ENCODE results near the gene TPGS1.

Gene TPGS1

GRCh38 chr19:498977-499623, 8.2 kb upstream of the TPGS1 start:
- peaks cover 27% of the 10 kb centered on the region for H3K4me1 Mint-ChIP-seq
- no peak overlapping the region for H3K4me3 Mint-ChIP-seq
- H3K9me3 Mint-ChIP-seq, result no peaks in the 10 kb centered on the region
- no peak overlapping the region for H3K27ac Mint-ChIP-seq
- peaks cover 35% of the 10 kb centered on the region for H3K27me3 Mint-ChIP-seq
- DNase-seq (no peak), ATAC-seq (no peak)

GRCh38 chr19:501646-502045, 5.7 kb upstream of the TPGS1 start:
- peaks cover 23% of the 10 kb centered on the region for H3K4me1 Mint-ChIP-seq
- H3K4me3 Mint-ChIP-seq, result no peak overlapping the region

GRCh38 chr19:504616-505015, 2.7 kb upstream of the TPGS1 start:
- no peaks in the 10 kb centered on the region for H3K9me3 Mint-ChIP-seq
- no peak overlapping the region for H3K27ac Mint-ChIP-seq
- ATAC-seq (no peak), DNase-seq (no peak)
- H3K27me3 Mint-ChIP-seq, result peaks cover 2% of the 10 kb centered on the region
- H3K4me1 Mint-ChIP-seq, result peaks cover 34% of the 10 kb centered on the region
- H3K4me3 Mint-ChIP-seq, result no peak overlapping the region

More at GRCh38 chr19:501646-502045, 5.7 kb upstream of the TPGS1 start:
- Mint-ChIP-seq H3K27me3 (peaks cover 23% of the 10 kb centered on the region), H3K27ac (no peak overlapping the region), H3K9me3 (no peaks in the 10 kb centered on the region)
- DNase-seq (no peak), ATAC-seq (no peak)

GRCh38 chr19:506404-507285, 652 bp upstream of the TPGS1 start:
- Mint-ChIP-seq H3K4me1 (peaks cover 54% of the 10 kb centered on the region), H3K4me3 (peak overlapping the region; percentile 81 to 95), H3K27ac (peak overlapping the region; percentile 100), H3K27me3 (no peaks in the 10 kb centered on the region), H3K9me3 (no peaks in the 10 kb centered on the region)
- DNase-seq, result peak; percentile 95 to 96
- peak; percentile 75 for ATAC-seq

- Mint-ChIP-seq H3K4me3 (peak overlapping the region; percentile 81 to 95), H3K27me3 (no peaks in the 10 kb centered on the region), H3K4me1 (peaks cover 57% of the 10 kb centered on the region)
These were observed 1.2 kb downstream of the TPGS1 start for GRCh38 chr19:508204-509150.

GRCh38 chr19:510606-511100, 3.4 kb downstream of the TPGS1 start:
- peak; percentile 69 for ATAC-seq
- Mint-ChIP-seq H3K4me1 (peaks cover 62% of the 10 kb centered on the region), H3K27ac (peak overlapping the region; percentile 92 to 98)

More at GRCh38 chr19:508204-509150, 1.2 kb downstream of the TPGS1 start:
- ATAC-seq (no peak), DNase-seq (no peak)
- H3K9me3 Mint-ChIP-seq, result no peaks in the 10 kb centered on the region
- peak overlapping the region; percentile 100 for H3K27ac Mint-ChIP-seq

GRCh38 chr19:511101-511851, 4.0 kb downstream of the TPGS1 start:
- Mint-ChIP-seq H3K4me3 (peak overlapping the region; percentile 90 to 95), H3K27ac (peak overlapping the region; percentile 92 to 98), H3K4me1 (peaks cover 58% of the 10 kb centered on the region), H3K27me3 (no peaks in the 10 kb centered on the region), H3K9me3 (no peaks in the 10 kb centered on the region)
- ATAC-seq, result peak; percentile 63
- DNase-seq, result peak; percentile 76 to 82

More at GRCh38 chr19:510606-511100, 3.4 kb downstream of the TPGS1 start:
- peak overlapping the region; percentile 90 to 95 for H3K4me3 Mint-ChIP-seq
- peak; percentile 97 for DNase-seq
- H3K9me3 Mint-ChIP-seq, result no peaks in the 10 kb centered on the region
- no peaks in the 10 kb centered on the region for H3K27me3 Mint-ChIP-seq

- peaks cover 63% of the 10 kb centered on the region for H3K4me1 Mint-ChIP-seq
- DNase-seq, result no peak
- H3K27ac Mint-ChIP-seq, result no peak overlapping the region
- ATAC-seq, result no peak
- H3K4me3 Mint-ChIP-seq, result no peak overlapping the region
- no peaks in the 10 kb centered on the region for H3K9me3 Mint-ChIP-seq
- H3K27me3 Mint-ChIP-seq, result no peaks in the 10 kb centered on the region
These were observed 5.5 kb downstream of the TPGS1 start for GRCh38 chr19:512547-513365.

GRCh38 chr19:513368-514165, 6.3 kb downstream of the TPGS1 start:
- peak overlapping the region in 1 of 2 donors; percentile 54 for H3K27ac Mint-ChIP-seq
- H3K4me3 Mint-ChIP-seq, result no peak overlapping the region
- no peaks in the 10 kb centered on the region for H3K9me3 Mint-ChIP-seq
- DNase-seq, result no peak
- peaks cover 55% of the 10 kb centered on the region for H3K4me1 Mint-ChIP-seq
- no peak for ATAC-seq
- no peaks in the 10 kb centered on the region for H3K27me3 Mint-ChIP-seq

- H3K27me3 Mint-ChIP-seq, result no peaks in the 10 kb centered on the region
- H3K4me1 Mint-ChIP-seq, result peaks cover 48% of the 10 kb centered on the region
- no peak for DNase-seq
- H3K27ac Mint-ChIP-seq, result no peak overlapping the region
- H3K4me3 Mint-ChIP-seq, result no peak overlapping the region
- H3K9me3 Mint-ChIP-seq, result no peaks in the 10 kb centered on the region
- no peak for ATAC-seq
These were observed 6.9 kb downstream of the TPGS1 start for GRCh38 chr19:514166-514663.

- no peak overlapping the region for H3K4me3 Mint-ChIP-seq
- no peaks in the 10 kb centered on the region for H3K9me3 Mint-ChIP-seq
- no peaks in the 10 kb centered on the region for H3K27me3 Mint-ChIP-seq
- DNase-seq (no peak), ATAC-seq (peak; percentile 48)
- no peak overlapping the region for H3K27ac Mint-ChIP-seq
- peaks cover 18% of the 10 kb centered on the region for H3K4me1 Mint-ChIP-seq
These were observed 10.7 kb downstream of the TPGS1 start for GRCh38 chr19:517721-518597.

GRCh38 chr19:518598-519231, 11.4 kb downstream of the TPGS1 start:
- Mint-ChIP-seq H3K9me3 (no peaks in the 10 kb centered on the region), H3K4me3 (peak overlapping the region in 1 of 2 donors; percentile 35), H3K27me3 (no peaks in the 10 kb centered on the region), H3K4me1 (peaks cover 18% of the 10 kb centered on the region), H3K27ac (no peak overlapping the region)
- peak; percentile 78 for ATAC-seq
- peak; percentile 55 to 59 for DNase-seq
